Activated naive CD8-positive, alpha-beta T cell treated with anti-CD3 and anti-CD28 coated beads, Interleukin-2, amount 50 U/mL, for 24 hours (primary cell): ENCODE results near the gene CKS2.
"Not testable (repeated sequence)": the region's sequence is repeated elsewhere in the genome, so short reads cannot be mapped to it uniquely, and the experiment has no call there.

ENCODE experiments used
- ATAC-seq: fragments of 150-1000 bp; cut with Tn5 transposase; one replicate; pipeline ENCODE4 v1.10.0; 2021
- DNase-seq: peaks from one replicate; pipeline ENCODE4 v3.0.0; 2021
- H3K27ac Mint-ChIP-seq: one replicate; pipeline ENCODE4 v1.8.0; 2021; ENCODE audit warnings: mild to moderate bottlenecking, mixed read lengths
- H3K27me3 Mint-ChIP-seq: one replicate; pipeline ENCODE4 v1.8.0; 2021; ENCODE audit warnings: mixed read lengths
- H3K36me3 Mint-ChIP-seq: one replicate; pipeline ENCODE4 v1.8.0; 2021; ENCODE audit warnings: low read depth, mixed read lengths
- H3K4me1 Mint-ChIP-seq: one replicate; pipeline ENCODE4 v1.8.0; 2021; ENCODE audit warnings: mixed read lengths
- H3K4me3 Mint-ChIP-seq: one replicate; pipeline ENCODE4 v1.8.0; 2021; ENCODE audit warnings: mild to moderate bottlenecking, moderate library complexity, mixed read lengths
- H3K9me3 Mint-ChIP-seq: one replicate; pipeline ENCODE4 v1.8.0; 2021; ENCODE audit warnings: mixed read lengths

CKS2 gene

GRCh38 chr9:89319015-89319905 lies 8.3 kb downstream of the CKS2 start:
- Mint-ChIP-seq H3K27me3 (no peaks in the 10 kb centered on the region), H3K4me3 (peak overlapping the region; percentile 88), H3K36me3 (peaks cover 74% of the 10 kb centered on the region), H3K4me1 (peaks cover 86% of the 10 kb centered on the region), H3K9me3 (no peaks in the 10 kb centered on the region), H3K27ac (peak overlapping the region; percentile 99)
- no peak for ATAC-seq
- DNase-seq = peak; percentile 16

GRCh38 chr9:89323390-89323789 lies 12.4 kb downstream of the CKS2 start:
- peak overlapping the region; percentile 57 for H3K27ac Mint-ChIP-seq
- DNase-seq (no peak), ATAC-seq (no peak)
- peaks cover 46% of the 10 kb centered on the region for H3K36me3 Mint-ChIP-seq
- H3K27me3 Mint-ChIP-seq = no peaks in the 10 kb centered on the region
- no peak overlapping the region for H3K4me3 Mint-ChIP-seq
- peaks cover 53% of the 10 kb centered on the region for H3K4me1 Mint-ChIP-seq
- no peaks in the 10 kb centered on the region for H3K9me3 Mint-ChIP-seq

GRCh38 chr9:89325733-89326132 lies 14.7 kb downstream of the CKS2 start:
- peaks cover 48% of the 10 kb centered on the region for H3K36me3 Mint-ChIP-seq
- H3K27ac Mint-ChIP-seq = no peak overlapping the region
- no peak for DNase-seq
- H3K4me3 Mint-ChIP-seq = no peak overlapping the region
- peaks cover 36% of the 10 kb centered on the region for H3K4me1 Mint-ChIP-seq
- no peak for ATAC-seq
- H3K27me3 Mint-ChIP-seq = no peaks in the 10 kb centered on the region
- no peaks in the 10 kb centered on the region for H3K9me3 Mint-ChIP-seq

- H3K36me3 Mint-ChIP-seq = peaks cover 48% of the 10 kb centered on the region
- H3K4me3 Mint-ChIP-seq = no peak overlapping the region
- no peak overlapping the region for H3K27ac Mint-ChIP-seq
- no peaks in the 10 kb centered on the region for H3K27me3 Mint-ChIP-seq
- H3K4me1 Mint-ChIP-seq = peaks cover 13% of the 10 kb centered on the region
- ATAC-seq (no peak), DNase-seq (no peak)
- H3K9me3 Mint-ChIP-seq = no peaks in the 10 kb centered on the region
These were observed 17.1 kb downstream of the CKS2 start for GRCh38 chr9:89328064-89328463.

- Mint-ChIP-seq H3K27me3 (no peaks in the 10 kb centered on the region), H3K4me3 (no peak overlapping the region), H3K4me1 (peaks cover 4% of the 10 kb centered on the region), H3K27ac (no peak overlapping the region), H3K36me3 (peaks cover 55% of the 10 kb centered on the region), H3K9me3 (no peaks in the 10 kb centered on the region)
- DNase-seq = no peak
- ATAC-seq = no peak
These were observed 18.9 kb downstream of the CKS2 start for GRCh38 chr9:89329917-89330316.

- DNase-seq (no peak), ATAC-seq (no peak)
- Mint-ChIP-seq H3K27ac (no peak overlapping the region), H3K27me3 (no peaks in the 10 kb centered on the region), H3K4me3 (no peak overlapping the region), H3K4me1 (peaks cover 4% of the 10 kb centered on the region), H3K9me3 (no peaks in the 10 kb centered on the region), H3K36me3 (peaks cover 60% of the 10 kb centered on the region)
These were observed 19.5 kb downstream of the CKS2 start for GRCh38 chr9:89330513-89330912.

- peak overlapping the region; percentile 57 for H3K27ac Mint-ChIP-seq
- no peaks in the 10 kb centered on the region for H3K9me3 Mint-ChIP-seq
- peaks cover 43% of the 10 kb centered on the region for H3K4me1 Mint-ChIP-seq
- H3K27me3 Mint-ChIP-seq = no peaks in the 10 kb centered on the region
- ATAC-seq (no peak), DNase-seq (no peak)
- H3K36me3 Mint-ChIP-seq = peaks cover 78% of the 10 kb centered on the region
- no peak overlapping the region for H3K4me3 Mint-ChIP-seq
These were observed 28.8 kb downstream of the CKS2 start for GRCh38 chr9:89339807-89340206.

- H3K4me3 Mint-ChIP-seq = no peak overlapping the region
- H3K27me3 Mint-ChIP-seq = no peaks in the 10 kb centered on the region
- peaks cover 80% of the 10 kb centered on the region for H3K36me3 Mint-ChIP-seq
- peaks cover 47% of the 10 kb centered on the region for H3K4me1 Mint-ChIP-seq
- ATAC-seq = peak; percentile 96
- H3K27ac Mint-ChIP-seq = peak overlapping the region; percentile 57
- no peaks in the 10 kb centered on the region for H3K9me3 Mint-ChIP-seq
- DNase-seq = no peak
These were observed 29.3 kb downstream of the CKS2 start for GRCh38 chr9:89340332-89340731.

GRCh38 chr9:89342213-89342612 lies 31.2 kb downstream of the CKS2 start:
- H3K9me3 Mint-ChIP-seq = no peaks in the 10 kb centered on the region
- H3K27ac Mint-ChIP-seq = peak overlapping the region; percentile 21
- ATAC-seq (no peak), DNase-seq (no peak)
- H3K4me3 Mint-ChIP-seq = no peak overlapping the region
- H3K36me3 Mint-ChIP-seq = peaks cover 90% of the 10 kb centered on the region
- H3K4me1 Mint-ChIP-seq = peaks cover 49% of the 10 kb centered on the region
- no peaks in the 10 kb centered on the region for H3K27me3 Mint-ChIP-seq

- Mint-ChIP-seq H3K27me3 (no peaks in the 10 kb centered on the region), H3K36me3 (peaks cover 87% of the 10 kb centered on the region), H3K27ac (no peak overlapping the region), H3K4me1 (peaks cover 49% of the 10 kb centered on the region), H3K4me3 (no peak overlapping the region), H3K9me3 (no peaks in the 10 kb centered on the region)
- no peak for DNase-seq
- no peak for ATAC-seq
These were observed 32.0 kb downstream of the CKS2 start for GRCh38 chr9:89342948-89343347.

GRCh38 chr9:89343812-89344211 lies 32.8 kb downstream of the CKS2 start:
- H3K9me3 Mint-ChIP-seq, DNase-seq, H3K27ac Mint-ChIP-seq, H3K27me3 Mint-ChIP-seq, H3K4me3 Mint-ChIP-seq: not testable (repeated sequence)
- H3K36me3 Mint-ChIP-seq = peaks cover 86% of the 10 kb centered on the region
- peak; percentile 39 for ATAC-seq
- H3K4me1 Mint-ChIP-seq = peaks cover 46% of the 10 kb centered on the region

GRCh38 chr9:89345476-89345875 lies 34.5 kb downstream of the CKS2 start:
- no peaks in the 10 kb centered on the region for H3K27me3 Mint-ChIP-seq
- peaks cover 90% of the 10 kb centered on the region for H3K36me3 Mint-ChIP-seq
- H3K4me3 Mint-ChIP-seq = no peak overlapping the region
- H3K27ac Mint-ChIP-seq = peak overlapping the region; percentile 34
- peaks cover 30% of the 10 kb centered on the region for H3K4me1 Mint-ChIP-seq
- ATAC-seq (no peak), DNase-seq (no peak)
- no peaks in the 10 kb centered on the region for H3K9me3 Mint-ChIP-seq

GRCh38 chr9:89346696-89347095 lies 35.7 kb downstream of the CKS2 start:
- Mint-ChIP-seq H3K27me3 (no peaks in the 10 kb centered on the region), H3K4me1 (peaks cover 32% of the 10 kb centered on the region), H3K27ac (no peak overlapping the region), H3K4me3 (no peak overlapping the region), H3K36me3 (peaks cover 91% of the 10 kb centered on the region), H3K9me3 (no peaks in the 10 kb centered on the region)
- no peak for DNase-seq
- ATAC-seq = no peak

- Mint-ChIP-seq H3K27me3 (no peaks in the 10 kb centered on the region), H3K9me3 (no peaks in the 10 kb centered on the region), H3K4me1 (peaks cover 37% of the 10 kb centered on the region), H3K27ac (no peak overlapping the region), H3K4me3 (no peak overlapping the region), H3K36me3 (peaks cover 90% of the 10 kb centered on the region)
- no peak for ATAC-seq
- DNase-seq = no peak
These were observed 36.7 kb downstream of the CKS2 start for GRCh38 chr9:89347651-89348050.

- no peak overlapping the region for H3K27ac Mint-ChIP-seq
- DNase-seq (no peak), ATAC-seq (no peak)
These were observed 38.6 kb downstream of the CKS2 start for GRCh38 chr9:89349607-89350006.

More at GRCh38 chr9:89349607-89350006, 38.6 kb downstream of the CKS2 start:
- H3K36me3 Mint-ChIP-seq = peaks cover 81% of the 10 kb centered on the region
- H3K4me3 Mint-ChIP-seq = no peak overlapping the region
- H3K4me1 Mint-ChIP-seq = peaks cover 25% of the 10 kb centered on the region
- H3K9me3 Mint-ChIP-seq = no peaks in the 10 kb centered on the region
- H3K27me3 Mint-ChIP-seq = no peaks in the 10 kb centered on the region
